Measurements from ENCODE around the gene GOT2.
"Not testable (repeated sequence)": the region's sequence is repeated elsewhere in the genome, so short reads cannot be mapped to it uniquely, and the experiment has no call there.

Gene GOT2

DNA sequence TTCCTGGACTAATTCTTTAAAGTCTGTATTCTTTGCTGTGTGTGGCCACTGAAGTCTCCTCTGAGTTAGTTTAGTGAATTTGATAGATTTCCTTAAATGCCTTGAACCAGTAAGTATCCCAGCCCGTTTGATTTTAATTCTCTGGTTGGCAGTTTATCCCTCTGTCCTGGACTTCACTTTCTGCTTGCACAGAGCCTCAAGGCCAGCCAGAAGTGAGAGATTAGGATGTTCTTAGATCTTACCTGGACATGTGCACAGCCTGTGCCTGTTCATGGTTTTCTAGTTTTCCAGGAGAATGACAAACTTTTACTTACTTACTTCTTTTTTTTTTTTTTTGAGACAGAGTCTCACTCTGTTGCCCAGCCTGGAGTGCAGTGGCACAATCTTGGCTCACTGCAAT lies 38.7 kb downstream of the GOT2 start:
- Histone ChIP-seq H3K9me3 (ENCODE audit: insufficient read depth, low read length) (no peaks in the 10 kb centered on the region), H3K79me2 (ENCODE audit: low read length) (no peaks in the 10 kb centered on the region), H3K36me3 (replicated peaks; ENCODE audit: low read depth, low read length) (no peaks in the 10 kb centered on the region), H2AFZ (ENCODE audit: low read depth, low read length) (no peak overlapping the region), H3K4me1 (ENCODE audit: low read length) (no peaks in the 10 kb centered on the region), H3K9ac (ENCODE audit: low read length) (no peak overlapping the region), H3K4me3 (ENCODE audit: low read length) (no peak overlapping the region), H3K27me3 (ENCODE audit: low read depth, low read length) (no peaks in the 10 kb centered on the region), H3K27ac (ENCODE audit: low read length) (no peak overlapping the region), H4K20me1 (ENCODE audit: insufficient read depth, low read length) (no peaks in the 10 kb centered on the region), H3K4me2 (ENCODE audit: low read length) (no peak overlapping the region)
- TF ChIP-seq EZH2phosphoT487 (IDR thresholded peaks at IDR 0.05; ENCODE audit: low read depth): no peak
- TF ChIP-seq, protein P1, sequence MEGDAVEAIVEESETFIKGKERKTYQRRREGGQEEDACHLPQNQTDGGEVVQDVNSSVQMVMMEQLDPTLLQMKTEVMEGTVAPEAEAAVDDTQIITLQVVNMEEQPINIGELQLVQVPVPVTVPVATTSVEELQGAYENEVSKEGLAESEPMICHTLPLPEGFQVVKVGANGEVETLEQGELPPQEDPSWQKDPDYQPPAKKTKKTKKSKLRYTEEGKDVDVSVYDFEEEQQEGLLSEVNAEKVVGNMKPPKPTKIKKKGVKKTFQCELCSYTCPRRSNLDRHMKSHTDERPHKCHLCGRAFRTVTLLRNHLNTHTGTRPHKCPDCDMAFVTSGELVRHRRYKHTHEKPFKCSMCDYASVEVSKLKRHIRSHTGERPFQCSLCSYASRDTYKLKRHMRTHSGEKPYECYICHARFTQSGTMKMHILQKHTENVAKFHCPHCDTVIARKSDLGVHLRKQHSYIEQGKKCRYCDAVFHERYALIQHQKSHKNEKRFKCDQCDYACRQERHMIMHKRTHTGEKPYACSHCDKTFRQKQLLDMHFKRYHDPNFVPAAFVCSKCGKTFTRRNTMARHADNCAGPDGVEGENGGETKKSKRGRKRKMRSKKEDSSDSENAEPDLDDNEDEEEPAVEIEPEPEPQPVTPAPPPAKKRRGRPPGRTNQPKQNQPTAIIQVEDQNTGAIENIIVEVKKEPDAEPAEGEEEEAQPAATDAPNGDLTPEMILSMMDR (IDR thresholded peaks at IDR 0.05; ENCODE audit: low read depth, low read length): no peak

GRCh38 chr16:58692450-58692849 lies 41.7 kb downstream of the GOT2 start:
- Histone ChIP-seq H3K9me3 (ENCODE audit: insufficient read depth, low read length) (no peaks in the 10 kb centered on the region), H4K20me1 (ENCODE audit: insufficient read depth, low read length) (no peaks in the 10 kb centered on the region), H3K4me3 (ENCODE audit: low read length) (no peak overlapping the region), H2AFZ (ENCODE audit: low read depth, low read length) (no peak overlapping the region), H3K79me2 (ENCODE audit: low read length) (no peaks in the 10 kb centered on the region), H3K9ac (ENCODE audit: low read length) (no peak overlapping the region), H3K4me2 (ENCODE audit: low read length) (no peak overlapping the region), H3K27ac (ENCODE audit: low read length) (no peak overlapping the region), H3K27me3 (ENCODE audit: low read depth, low read length) (peaks cover 4% of the 10 kb centered on the region; the same call in 1 of the 2 replicates), H3K4me1 (ENCODE audit: low read length) (no peaks in the 10 kb centered on the region), H3K36me3 (replicated peaks; ENCODE audit: low read depth, low read length) (no peaks in the 10 kb centered on the region)
- no peak for TF ChIP-seq EZH2phosphoT487 (IDR thresholded peaks at IDR 0.05; ENCODE audit: low read depth)
- TF ChIP-seq, protein P1 (IDR thresholded peaks at IDR 0.05; ENCODE audit: low read depth, low read length): no peak

DNA sequence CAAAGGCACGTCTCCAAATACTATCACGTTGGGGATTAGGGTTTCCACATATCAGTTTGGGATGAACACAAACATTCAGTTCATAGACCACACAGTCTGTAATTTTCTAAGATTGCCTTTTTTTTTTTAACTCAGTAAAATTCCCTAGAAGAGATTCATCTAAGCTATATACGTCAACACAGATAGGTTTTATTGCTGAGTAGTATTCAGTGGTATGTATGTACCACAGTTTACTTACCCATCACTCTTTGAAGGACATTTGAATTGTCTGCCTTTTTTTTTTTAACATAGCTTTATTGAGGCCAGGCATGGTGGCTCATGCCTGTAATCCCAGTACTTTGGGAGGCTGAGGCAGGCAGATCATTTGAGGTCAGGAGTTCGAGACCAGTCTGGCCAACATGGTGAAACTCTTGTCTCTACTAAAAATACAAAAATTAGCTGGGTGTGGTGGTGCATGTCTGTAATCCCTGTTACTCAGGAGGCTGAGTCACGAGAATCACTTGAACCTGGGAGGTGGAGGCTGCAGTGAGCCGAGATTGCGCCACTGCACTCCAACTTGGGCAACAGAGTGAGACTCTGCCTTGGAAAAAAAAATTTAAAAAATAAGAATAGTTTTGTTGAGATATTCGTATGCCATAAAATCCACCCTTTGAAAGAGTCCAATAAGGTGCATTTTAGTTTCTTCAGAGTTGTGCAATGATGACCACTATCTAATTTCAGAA lies 47.0 kb downstream of the GOT2 start:
- not testable (repeated sequence) for H3K79me2 ChIP-seq (ENCODE audit: low read length); H3K9me3 ChIP-seq (ENCODE audit: insufficient read depth, low read length); H4K20me1 ChIP-seq (ENCODE audit: insufficient read depth, low read length); H3K36me3 ChIP-seq (replicated peaks; ENCODE audit: low read depth, low read length); H3K27ac ChIP-seq (ENCODE audit: low read length); H3K27me3 ChIP-seq (ENCODE audit: low read depth, low read length); H3K4me3 ChIP-seq (ENCODE audit: low read length); H2AFZ ChIP-seq (ENCODE audit: low read depth, low read length); H3K4me2 ChIP-seq (ENCODE audit: low read length); H3K9ac ChIP-seq (ENCODE audit: low read length)
- peaks cover 10% of the 10 kb centered on the region for H3K4me1 ChIP-seq (ENCODE audit: low read length)

GRCh38 chr16:58685084-58685449 lies 49.0 kb downstream of the GOT2 start:
- no peaks in the 10 kb centered on the region for H3K9me3 ChIP-seq (ENCODE audit: insufficient read depth, low read length)
- no peak overlapping the region for H3K27ac ChIP-seq (ENCODE audit: low read length)
- H3K79me2 ChIP-seq (ENCODE audit: low read length): no peaks in the 10 kb centered on the region
- H3K4me1 ChIP-seq (ENCODE audit: low read length): peaks cover 10% of the 10 kb centered on the region
- H2AFZ ChIP-seq (ENCODE audit: low read depth, low read length): peak overlapping the region; percentile 100
- TF ChIP-seq, protein P1 (IDR thresholded peaks at IDR 0.05; ENCODE audit: low read depth, low read length): no peak
- no peak for TF ChIP-seq EZH2phosphoT487 (IDR thresholded peaks at IDR 0.05; ENCODE audit: low read depth)
- H3K4me3 ChIP-seq (ENCODE audit: low read length): peak overlapping the region; percentile 95
- peak overlapping the region; percentile 99 for H3K4me2 ChIP-seq (ENCODE audit: low read length)
- no peaks in the 10 kb centered on the region for H3K36me3 ChIP-seq (replicated peaks; ENCODE audit: low read depth, low read length)
- H4K20me1 ChIP-seq (ENCODE audit: insufficient read depth, low read length): no peaks in the 10 kb centered on the region
- H3K27me3 ChIP-seq (ENCODE audit: low read depth, low read length): peaks cover 4% of the 10 kb centered on the region; the same call in 1 of the 2 replicates
- H3K9ac ChIP-seq (ENCODE audit: low read length): no peak overlapping the region
